GM19043 (cell line): ENCODE measurements around the gene NUP85.
"Not testable (repeated sequence)": the region's sequence is repeated elsewhere in the genome, so short reads cannot be mapped to it uniquely, and the experiment has no call there.

Experiments
- ATAC-seq: cut with Tn5 transposase; IDR thresholded peaks from one replicate; pipeline ENCODE4 v1.9.1; 2021; ENCODE audit warnings: low read depth; ENCODE audit not compliant: unreplicated experiment

NUP85 gene

GRCh38 chr17:75199886-75200618, 5.4 kb upstream of the NUP85 start:
- ATAC-seq = no peak

DNA sequence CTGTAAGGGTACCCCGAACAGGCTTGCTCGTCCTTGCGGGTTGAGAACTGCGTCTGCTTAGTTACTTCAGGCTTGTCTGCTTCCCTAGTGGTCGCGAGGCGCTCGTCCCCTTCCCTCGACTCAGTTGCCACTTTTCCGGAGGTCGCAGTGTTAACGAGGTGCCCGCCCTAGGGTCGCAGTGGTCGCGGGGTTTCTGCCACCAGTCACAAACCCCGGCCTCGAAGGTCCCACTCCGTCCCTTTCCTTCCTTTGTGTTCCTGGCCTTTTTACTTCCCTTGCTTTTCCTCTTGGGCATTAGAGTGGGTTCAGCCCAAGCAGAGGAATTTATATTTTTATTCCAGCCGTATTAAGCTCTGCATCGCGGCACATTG, 299 bp downstream of the NUP85 start:
- no peak for ATAC-seq

DNA sequence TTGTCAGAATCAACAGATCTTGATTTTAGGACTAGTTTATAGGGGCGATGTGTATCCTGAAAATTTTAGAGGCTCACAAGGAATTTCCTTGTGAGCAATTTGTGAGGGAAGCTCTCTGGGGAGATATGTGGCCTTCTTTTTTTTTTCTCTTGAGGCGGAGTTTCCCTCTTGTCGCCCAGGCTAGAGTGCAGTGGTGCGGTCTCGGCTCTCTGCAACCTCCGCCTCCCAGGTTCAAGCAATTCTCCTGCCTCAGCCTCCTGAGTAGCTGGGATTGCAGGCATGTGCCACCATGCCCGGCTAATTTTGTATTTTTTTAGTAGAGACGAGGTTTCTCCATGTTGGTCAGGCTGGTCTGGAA, 1.6 kb downstream of the NUP85 start:
- ATAC-seq = not testable (repeated sequence)

- no peak for ATAC-seq
These were observed 2.3 kb downstream of the NUP85 start for GRCh38 chr17:75207760-75208159.

- no peak for ATAC-seq
These were observed 2.7 kb downstream of the NUP85 start for GRCh38 chr17:75208161-75208560.

DNA sequence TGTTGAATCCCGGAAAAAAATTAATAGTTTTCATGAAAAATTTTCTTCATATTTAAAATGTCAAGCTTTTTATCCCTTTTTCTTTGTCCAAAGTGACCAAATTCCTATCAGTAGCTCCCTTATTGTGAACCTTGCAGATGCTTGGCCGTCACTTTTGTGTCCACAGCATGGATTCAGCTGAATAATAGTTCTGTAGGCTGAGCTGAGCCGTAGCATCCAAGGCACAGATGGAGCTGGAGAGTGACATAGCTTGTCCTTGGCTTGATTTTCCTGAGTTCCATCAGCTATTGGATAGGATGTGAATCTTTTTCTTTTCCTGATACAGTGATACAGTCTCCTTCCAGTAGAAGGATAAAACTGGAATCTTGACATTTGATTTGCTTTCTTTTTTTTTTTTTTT, 3.6 kb downstream of the NUP85 start:
- no peak for ATAC-seq

DNA sequence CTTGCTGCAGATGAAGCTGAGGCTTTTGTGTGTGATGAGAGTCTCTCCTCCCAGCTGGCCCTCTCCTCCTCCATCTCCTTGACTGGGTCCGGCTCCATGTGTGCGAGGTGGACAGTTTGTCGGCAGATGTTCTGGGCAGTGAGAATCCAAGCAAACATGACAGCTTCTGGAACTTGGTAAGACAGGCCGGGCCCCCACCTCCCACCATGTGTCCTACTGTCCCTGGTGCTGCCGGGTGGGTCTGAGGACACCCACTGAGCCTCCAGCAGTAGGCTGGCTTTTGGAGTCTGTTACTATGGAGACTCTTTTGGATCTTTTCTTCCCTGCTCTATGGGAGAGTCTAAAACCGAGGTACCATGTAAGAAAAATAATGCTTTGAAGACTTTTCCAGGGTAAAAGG, 12.7 kb downstream of the NUP85 start:
- ATAC-seq = no peak

GRCh38 chr17:75219815-75220214, 14.3 kb downstream of the NUP85 start:
- no peak for ATAC-seq

- ATAC-seq = no peak
These were observed 19.5 kb downstream of the NUP85 start for GRCh38 chr17:75225016-75225415.

DNA sequence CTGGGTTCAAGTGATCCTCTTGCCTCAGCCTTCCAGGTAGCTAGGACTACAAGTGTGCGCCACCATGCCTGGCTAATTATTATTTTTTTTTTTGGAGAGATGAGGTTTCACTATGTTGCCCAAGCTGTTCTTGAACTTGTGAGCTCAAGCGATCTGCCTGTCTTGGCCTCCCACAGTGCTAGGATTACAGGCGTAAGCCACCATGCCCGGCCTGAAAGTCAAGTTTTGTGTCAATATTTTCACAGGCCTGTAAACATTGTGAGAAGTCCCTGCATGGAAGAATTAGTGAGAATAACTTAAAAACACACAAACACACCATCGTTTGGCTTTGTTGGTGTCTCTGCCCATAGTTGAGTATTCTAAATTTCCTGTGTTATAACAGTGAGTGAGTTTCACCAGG, 22.2 kb downstream of the NUP85 start:
- ATAC-seq = no peak

GRCh38 chr17:75228305-75228704, 22.8 kb downstream of the NUP85 start:
- ATAC-seq = no peak

DNA sequence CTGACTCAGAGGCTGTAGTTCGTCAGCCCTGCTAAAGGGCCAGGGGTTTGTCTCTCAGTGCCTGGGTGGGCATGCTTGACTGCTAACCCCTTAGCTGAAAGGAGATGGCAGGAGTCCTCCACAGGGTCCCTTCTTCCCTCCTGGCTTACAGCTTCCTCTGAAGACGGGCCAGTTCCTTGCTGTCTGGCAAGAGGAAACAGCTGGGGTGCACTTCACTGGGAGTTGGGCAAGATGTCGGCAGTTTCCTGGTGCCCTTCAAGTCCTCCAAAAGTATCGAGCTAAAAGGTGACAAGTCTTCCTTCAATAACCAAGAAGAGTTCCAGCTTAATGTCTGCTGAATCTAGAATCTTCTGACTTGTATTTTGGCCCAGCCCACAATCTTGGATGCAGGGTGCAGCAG, 23.4 kb downstream of the NUP85 start:
- ATAC-seq = no peak

DNA sequence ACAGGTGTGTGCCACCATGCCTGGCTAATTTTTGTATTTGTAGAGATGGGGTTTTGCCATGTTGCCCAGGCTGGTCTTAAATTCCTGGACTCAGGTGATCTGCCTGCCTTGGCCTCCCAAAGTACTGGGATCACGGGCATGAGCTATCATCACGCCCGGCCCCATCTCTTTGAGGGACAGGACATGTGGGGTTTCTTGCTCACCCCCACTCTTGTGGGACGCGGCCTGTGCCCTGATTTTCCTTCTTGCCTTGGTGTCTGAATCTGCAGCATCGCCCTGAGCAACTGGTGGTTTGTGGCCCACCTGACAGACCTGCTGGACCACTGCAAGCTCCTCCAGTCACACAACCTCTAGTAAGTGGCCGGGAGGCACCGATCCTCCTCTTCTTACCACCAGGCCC, 25.6 kb downstream of the NUP85 start:
- ATAC-seq = no peak

- no peak for ATAC-seq
These were observed 26.4 kb downstream of the NUP85 start for GRCh38 chr17:75231741-75232464.

- no peak for ATAC-seq
These were observed 27.3 kb downstream of the NUP85 start for GRCh38 chr17:75232786-75233185.

DNA sequence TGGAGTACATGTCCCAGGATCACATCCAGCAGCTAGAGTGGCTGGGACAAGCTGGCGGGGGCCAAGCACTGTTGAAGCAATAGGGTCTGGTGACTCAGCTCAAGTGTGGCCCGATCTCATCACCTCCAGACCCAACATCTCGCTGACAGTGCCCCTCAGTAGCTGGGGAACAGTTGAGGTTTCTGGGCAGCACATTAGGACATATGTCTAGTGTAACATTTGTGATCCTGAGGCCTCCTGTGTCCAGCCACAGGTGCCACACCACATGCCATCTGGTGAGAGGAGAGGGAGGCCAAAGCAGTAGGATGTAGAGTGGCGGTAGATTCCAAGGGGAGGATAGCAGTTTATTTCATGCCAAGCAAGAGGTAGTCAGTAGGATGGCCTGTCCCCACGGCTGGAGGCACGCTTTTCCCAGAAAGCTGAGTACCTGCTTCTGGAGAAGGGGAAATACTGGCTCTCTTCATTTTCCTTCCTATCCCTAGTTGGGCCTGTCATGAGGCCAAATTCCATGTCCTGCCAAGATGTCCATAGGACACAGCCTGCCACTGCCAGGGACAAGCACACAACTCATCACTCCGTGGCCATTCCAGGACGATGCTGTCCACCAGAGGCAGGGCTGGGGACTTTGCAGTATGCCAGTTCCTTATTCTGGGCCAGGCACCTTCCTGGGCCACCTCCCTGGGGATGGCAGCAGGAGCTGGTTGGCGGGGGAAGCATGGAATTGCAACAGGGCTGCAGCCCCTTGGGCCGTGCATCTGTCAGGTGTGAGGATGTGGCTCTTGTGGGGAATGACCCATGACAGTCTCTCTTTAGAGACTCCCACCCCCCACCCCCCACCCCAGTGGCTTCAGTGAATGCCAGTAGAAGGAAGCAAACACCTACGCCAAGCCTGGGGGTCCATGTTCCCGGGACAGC, 31.9 kb downstream of the NUP85 start:
- ATAC-seq = no peak

- no peak for ATAC-seq
These were observed 32.6 kb downstream of the NUP85 start for GRCh38 chr17:75238020-75238580.

- peak; percentile 63 for ATAC-seq
These were observed 33.3 kb downstream of the NUP85 start for GRCh38 chr17:75238684-75239191.

DNA sequence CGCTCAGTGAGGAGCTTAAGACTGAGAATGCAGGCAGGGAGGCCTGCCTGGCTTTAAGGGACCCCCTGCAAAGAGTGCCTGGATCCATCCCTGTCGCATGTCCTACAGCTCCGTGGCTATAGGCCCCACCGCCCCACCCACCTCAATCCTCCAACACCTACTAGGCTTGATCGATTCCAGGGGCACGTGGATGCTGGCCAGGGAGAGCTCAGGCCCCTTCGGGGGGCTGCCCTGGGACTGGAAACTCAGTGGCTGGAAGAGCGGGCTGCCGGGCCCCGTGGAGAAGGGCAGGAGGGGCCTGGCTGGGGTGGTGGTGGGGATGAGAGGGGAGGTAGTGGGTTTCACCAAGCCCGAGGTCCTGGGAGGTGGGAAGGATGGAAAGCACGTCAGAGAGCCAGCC, 33.7 kb downstream of the NUP85 start:
- no peak for ATAC-seq

- ATAC-seq = no peak
These were observed 34.4 kb downstream of the NUP85 start for GRCh38 chr17:75239778-75240393.
